ENCODE data around the gene FIGN.

Gene FIGN

GRCh38 chr2:163617517-163617916, 118.3 kb downstream of the FIGN start:
- DNase-seq (ENCODE audit: low read depth, low spot score) = no peak

- no peak for DNase-seq (ENCODE audit: low read depth, low spot score)
Observed at GRCh38 chr2:163613266-163613731, 122.5 kb downstream of the FIGN start.

- no peak for DNase-seq (ENCODE audit: low read depth, low spot score)
Observed at GRCh38 chr2:163612332-163612731, 123.5 kb downstream of the FIGN start.

- no peak for DNase-seq (ENCODE audit: low read depth, low spot score)
Observed at GRCh38 chr2:163611557-163611906, 124.3 kb downstream of the FIGN start.

GRCh38 chr2:163610817-163611556, 124.8 kb downstream of the FIGN start:
- DNase-seq (ENCODE audit: low read depth, low spot score) = no peak

- no peak for DNase-seq (ENCODE audit: low read depth, low spot score)
Observed at GRCh38 chr2:163607630-163608029, 128.2 kb downstream of the FIGN start.

- no peak for DNase-seq (ENCODE audit: low read depth, low spot score)
Observed at GRCh38 chr2:163606878-163607277, 128.9 kb downstream of the FIGN start.

- DNase-seq (ENCODE audit: low read depth, low spot score) = no peak
Observed at GRCh38 chr2:163605779-163606178, 130.0 kb downstream of the FIGN start.

GRCh38 chr2:163604941-163605555, 130.8 kb downstream of the FIGN start:
- no peak for DNase-seq (ENCODE audit: low read depth, low spot score)

GRCh38 chr2:163602196-163602595, 133.6 kb downstream of the FIGN start:
- DNase-seq (ENCODE audit: low read depth, low spot score) = no peak

- DNase-seq (ENCODE audit: low read depth, low spot score) = no peak
Observed at GRCh38 chr2:163601377-163601776, 134.4 kb downstream of the FIGN start.

- no peak for DNase-seq (ENCODE audit: low read depth, low spot score)
Observed at GRCh38 chr2:163600801-163601200, 135.0 kb downstream of the FIGN start.

GRCh38 chr2:163595028-163595427, 140.8 kb downstream of the FIGN start:
- DNase-seq (ENCODE audit: low read depth, low spot score) = no peak

GRCh38 chr2:163594497-163594896, 141.3 kb downstream of the FIGN start:
- DNase-seq (ENCODE audit: low read depth, low spot score) = no peak

GRCh38 chr2:163593982-163594381, 141.8 kb downstream of the FIGN start:
- DNase-seq (ENCODE audit: low read depth, low spot score) = no peak

GRCh38 chr2:163592954-163593622, 142.7 kb downstream of the FIGN start:
- no peak for DNase-seq (ENCODE audit: low read depth, low spot score)

- no peak for DNase-seq (ENCODE audit: low read depth, low spot score)
Observed at GRCh38 chr2:163591461-163591860, 144.3 kb downstream of the FIGN start.

- no peak for DNase-seq (ENCODE audit: low read depth, low spot score)
Observed at GRCh38 chr2:163580757-163581156, 155.1 kb downstream of the FIGN start.

- DNase-seq (ENCODE audit: low read depth, low spot score) = no peak
Observed at GRCh38 chr2:163574309-163574708, 161.5 kb downstream of the FIGN start.

- DNase-seq (ENCODE audit: low read depth, low spot score) = no peak
Observed at GRCh38 chr2:163573652-163574051, 162.2 kb downstream of the FIGN start.

- no peak for DNase-seq (ENCODE audit: low read depth, low spot score)
Observed at GRCh38 chr2:163572850-163573249, 163.0 kb downstream of the FIGN start.

GRCh38 chr2:163571423-163572102, 164.2 kb downstream of the FIGN start:
- DNase-seq (ENCODE audit: low read depth, low spot score) = no peak

Measured in smooth muscle cell of the brain vasculature (primary cell).